M059J (cell line): ENCODE measurements around the gene NPBWR2. TPM values are rescaled to one million over a fixed set of nuclear protein-coding genes. Genes with fewer than 3 reads are reported as not detected.
"Not testable (repeated sequence)": the region's sequence is repeated elsewhere in the genome, so short reads cannot be mapped to it uniquely, and the experiment has no call there.

Source experiments
- DNase-seq: peaks from one replicate; pipeline ENCODE4 v3.0.0-alpha.2; 2012; ENCODE audit warnings: low read depth
- total RNA-seq: library from RNA; depleted of rRNA; stranded (reverse); fragments of >200 nt; shearing (Covaris generic); gene quantifications from 2 replicates; pipeline ENCODE4 v1.2.3, GENCODE V29; 2014

Gene NPBWR2
- total RNA-seq, 1 experiment from 2014 or later = not detected

DNA sequence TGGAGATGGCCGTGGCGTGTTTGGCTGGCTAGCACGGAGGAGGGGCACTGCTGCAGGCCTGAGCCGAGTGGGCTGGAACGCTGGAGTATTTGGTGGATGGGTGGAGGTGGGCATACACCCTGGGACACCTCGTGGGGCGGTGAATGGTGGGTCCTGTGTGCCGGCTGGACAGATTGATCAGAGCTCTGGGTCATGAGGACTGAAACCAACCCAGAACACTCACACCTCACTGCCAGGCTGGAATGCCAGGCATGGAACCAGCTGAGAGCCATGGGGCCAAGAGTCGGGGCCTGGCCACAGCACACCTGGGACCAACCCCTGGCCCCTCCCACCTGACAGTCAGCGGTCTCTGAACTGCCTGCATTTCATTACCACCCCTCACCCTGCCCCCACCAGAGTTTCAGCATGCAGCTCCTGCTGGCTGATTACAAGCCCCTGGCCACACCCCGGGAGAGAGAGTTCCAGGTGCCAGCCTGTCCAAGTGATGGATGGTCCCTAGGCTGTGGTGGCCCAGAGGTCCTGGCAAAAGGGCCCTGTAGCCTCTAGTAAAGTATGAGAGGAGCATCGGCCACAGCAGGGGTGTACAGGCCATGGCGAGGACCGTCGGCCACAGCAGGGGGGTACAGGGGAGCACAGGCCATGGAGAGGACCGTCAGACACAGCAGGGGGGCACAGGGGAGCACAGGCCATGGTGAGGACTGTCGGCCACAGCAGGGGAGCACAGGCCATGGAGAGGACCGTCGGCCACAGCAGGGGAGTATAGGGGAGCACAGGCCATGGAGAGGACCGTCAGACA is 3.3 kb downstream of the NPBWR2 start:
- DNase-seq = no peak

GRCh38 chr20:64102647-64103354 is 4.6 kb downstream of the NPBWR2 start:
- DNase-seq = no peak

DNA sequence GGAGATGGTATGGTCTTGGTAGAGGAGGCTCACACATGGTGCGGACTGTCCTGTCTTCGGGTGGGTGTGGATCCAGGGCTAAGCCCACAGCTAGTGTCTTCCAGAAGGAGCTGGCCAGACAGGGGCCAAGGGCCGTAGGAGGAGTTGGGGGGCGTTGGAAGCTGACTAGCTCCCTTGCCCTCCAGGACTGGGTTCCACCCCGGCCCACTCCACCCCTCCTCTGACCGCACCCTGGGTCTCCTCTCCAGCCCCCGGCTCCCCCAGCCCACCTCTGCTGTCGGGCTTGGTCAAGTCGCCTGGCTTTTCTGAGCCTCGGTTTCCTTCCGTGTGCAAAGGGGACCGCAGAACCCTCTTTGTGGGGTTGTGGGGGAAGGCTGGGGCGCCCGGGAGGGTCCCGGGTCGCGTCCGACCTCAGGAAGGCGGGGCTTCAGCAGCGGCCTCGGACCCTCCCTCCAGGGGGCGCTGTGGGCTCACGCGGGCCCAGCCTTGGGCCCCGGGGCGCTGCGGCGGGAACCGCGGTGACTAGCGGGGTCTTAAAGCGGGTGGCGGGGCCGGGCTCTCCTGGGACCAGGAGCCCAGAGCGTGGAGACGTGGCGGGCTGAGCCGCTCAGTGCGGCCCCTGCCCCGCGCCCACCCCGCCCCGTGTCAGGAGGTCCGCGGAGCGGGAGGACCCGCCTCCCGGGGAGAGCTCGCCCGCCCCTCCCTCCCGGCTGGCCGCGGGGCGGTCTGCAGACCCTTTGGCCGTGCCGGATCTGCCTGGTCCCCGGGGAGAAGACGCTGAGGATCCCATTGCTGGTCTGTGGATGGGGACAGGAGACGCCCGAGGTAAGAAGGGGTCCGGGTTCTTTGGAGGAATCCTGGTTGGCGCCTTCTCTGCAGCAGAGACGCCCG is 5.4 kb downstream of the NPBWR2 start:
- no peak for DNase-seq

- DNase-seq = no peak
These were observed 6.2 kb downstream of the NPBWR2 start for GRCh38 chr20:64100946-64101688.

DNA sequence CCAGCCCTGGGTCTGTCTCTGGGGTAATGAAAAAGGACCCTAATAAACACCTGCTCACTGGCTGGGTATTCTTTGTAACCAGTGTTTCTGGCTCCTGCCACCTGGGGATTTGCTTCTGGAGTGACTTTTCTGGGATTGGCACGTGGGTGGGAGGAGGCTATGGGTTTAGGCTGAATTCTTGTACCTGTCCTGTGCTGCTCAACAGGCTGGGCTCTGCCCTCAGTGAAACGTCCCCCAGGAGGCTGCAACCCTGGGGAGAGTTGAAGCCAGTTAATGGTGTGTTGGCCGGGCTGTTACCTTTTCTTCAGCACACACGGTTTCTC is 6.8 kb downstream of the NPBWR2 start:
- no peak for DNase-seq

GRCh38 chr20:64099880-64100565 is 7.3 kb downstream of the NPBWR2 start:
- no peak for DNase-seq

DNA sequence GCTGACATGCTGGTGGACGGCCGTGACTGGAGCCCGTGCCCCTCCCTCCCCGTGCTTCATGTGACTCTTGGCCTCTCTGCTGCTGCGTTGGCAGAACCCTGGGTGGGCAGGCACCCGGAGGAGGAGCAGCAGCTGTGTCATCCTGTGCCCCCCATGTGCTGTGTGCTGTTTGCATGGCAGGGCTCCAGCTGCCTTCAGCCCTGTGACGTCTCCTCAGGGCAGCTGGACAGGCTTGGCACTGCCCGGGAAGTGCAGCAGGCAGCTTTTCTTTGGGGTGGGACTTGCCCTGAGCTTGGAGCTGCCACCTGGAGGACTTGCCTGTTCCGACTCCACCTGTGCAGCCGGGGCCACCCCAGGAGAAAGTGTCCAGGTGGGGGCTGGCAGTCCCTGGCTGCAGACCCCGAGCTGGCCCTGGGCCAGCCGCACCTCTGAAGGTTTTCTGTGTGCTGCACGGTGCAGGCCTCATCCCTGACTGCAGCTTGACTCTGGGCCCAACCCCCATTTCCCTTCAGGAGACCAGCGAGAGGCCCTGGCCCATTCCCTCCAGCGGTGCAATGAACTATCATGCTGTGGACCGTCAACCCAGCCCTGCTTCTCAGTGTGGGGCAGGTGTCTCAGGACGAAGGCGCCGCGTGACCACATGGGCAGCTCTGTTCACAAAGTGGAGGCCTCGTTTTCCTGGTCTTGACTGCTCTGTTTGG is 8.1 kb downstream of the NPBWR2 start:
- no peak for DNase-seq

DNA sequence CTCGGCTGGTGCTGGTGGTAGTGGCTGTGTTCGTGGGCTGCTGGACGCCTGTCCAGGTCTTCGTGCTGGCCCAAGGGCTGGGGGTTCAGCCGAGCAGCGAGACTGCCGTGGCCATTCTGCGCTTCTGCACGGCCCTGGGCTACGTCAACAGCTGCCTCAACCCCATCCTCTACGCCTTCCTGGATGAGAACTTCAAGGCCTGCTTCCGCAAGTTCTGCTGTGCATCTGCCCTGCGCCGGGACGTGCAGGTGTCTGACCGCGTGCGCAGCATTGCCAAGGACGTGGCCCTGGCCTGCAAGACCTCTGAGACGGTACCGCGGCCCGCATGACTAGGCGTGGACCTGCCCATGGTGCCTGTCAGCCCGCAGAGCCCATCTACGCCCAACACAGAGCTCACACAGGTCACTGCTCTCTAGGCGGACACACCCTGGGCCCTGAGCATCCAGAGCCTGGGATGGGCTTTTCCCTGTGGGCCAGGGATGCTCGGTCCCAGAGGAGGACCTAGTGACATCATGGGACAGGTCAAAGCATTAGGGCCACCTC is 8.8 kb downstream of the NPBWR2 start:
- DNase-seq = no peak

GRCh38 chr20:64096535-64096934 is 10.8 kb downstream of the NPBWR2 start:
- DNase-seq = no peak

GRCh38 chr20:64095927-64096326 is 11.4 kb downstream of the NPBWR2 start:
- DNase-seq = no peak

DNA sequence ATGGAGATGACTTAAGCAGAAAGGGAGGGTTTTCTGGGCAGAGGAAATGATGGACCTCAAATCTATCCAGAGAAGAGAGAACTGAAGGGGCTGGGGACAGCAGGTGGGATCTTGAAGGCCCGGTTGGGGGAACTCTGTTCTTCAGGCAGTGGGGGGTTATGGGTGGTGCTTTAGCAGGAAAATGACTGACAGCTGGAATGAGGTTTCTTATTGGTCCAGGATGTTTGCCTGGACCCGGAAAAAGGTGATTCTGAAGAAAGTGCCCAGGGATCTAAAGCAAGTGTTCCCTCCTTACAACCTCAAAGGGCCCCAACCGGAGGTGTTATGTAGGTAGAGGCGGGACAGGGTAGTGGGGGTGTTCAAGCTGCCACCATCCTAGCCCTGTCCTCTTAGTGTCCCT is 11.9 kb downstream of the NPBWR2 start:
- no peak for DNase-seq

DNA sequence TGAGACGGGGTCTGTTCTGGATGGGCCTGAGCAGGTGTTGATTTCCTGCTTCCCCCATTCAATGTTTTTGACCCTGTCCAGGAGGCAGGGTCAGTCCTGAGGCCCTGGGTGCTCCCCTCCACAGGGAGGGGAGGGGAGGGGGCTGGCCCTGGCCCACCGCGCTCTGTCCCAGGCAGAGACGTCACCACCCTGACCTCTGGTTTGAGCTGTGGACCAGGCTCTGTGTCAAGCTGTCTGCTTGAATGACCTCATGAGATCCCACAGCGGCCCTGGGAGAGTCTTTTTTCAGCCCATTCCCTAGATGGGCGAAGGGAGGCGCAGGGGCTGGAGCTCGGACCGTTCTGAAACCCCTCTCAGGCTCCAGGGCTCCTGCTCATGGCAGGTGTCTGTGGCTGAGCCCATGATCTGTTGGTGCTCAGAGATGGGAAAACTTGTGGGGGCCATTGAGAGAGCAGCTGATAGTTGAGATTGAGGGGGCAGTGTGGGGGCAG is 14.3 kb downstream of the NPBWR2 start:
- no peak for DNase-seq

GRCh38 chr20:64092258-64093012 is 14.9 kb downstream of the NPBWR2 start:
- no peak for DNase-seq

DNA sequence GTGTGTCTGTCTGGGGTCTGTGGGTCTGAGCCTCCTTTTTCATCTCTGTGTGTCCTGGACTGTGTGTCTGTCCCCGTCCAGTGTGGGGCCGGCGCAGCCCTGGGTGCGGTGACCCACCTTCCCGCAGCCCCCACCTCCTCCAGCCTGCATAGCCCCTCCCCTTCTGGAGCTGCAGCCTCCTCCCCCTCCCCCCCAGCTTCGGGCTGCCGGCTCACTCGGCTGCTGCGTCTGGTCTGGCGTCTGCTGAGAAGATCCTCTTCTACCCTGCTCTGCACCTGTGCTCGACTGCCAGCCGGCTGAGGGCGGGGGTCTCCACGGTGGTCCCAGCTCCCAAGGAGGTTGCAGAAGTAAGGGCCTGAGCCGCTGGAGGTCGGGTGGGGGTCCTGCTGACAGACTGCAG is 15.6 kb downstream of the NPBWR2 start:
- no peak for DNase-seq

GRCh38 chr20:64091340-64091739 is 16.0 kb downstream of the NPBWR2 start:
- no peak for DNase-seq

GRCh38 chr20:64090165-64090564 is 17.2 kb downstream of the NPBWR2 start:
- DNase-seq = no peak

DNA sequence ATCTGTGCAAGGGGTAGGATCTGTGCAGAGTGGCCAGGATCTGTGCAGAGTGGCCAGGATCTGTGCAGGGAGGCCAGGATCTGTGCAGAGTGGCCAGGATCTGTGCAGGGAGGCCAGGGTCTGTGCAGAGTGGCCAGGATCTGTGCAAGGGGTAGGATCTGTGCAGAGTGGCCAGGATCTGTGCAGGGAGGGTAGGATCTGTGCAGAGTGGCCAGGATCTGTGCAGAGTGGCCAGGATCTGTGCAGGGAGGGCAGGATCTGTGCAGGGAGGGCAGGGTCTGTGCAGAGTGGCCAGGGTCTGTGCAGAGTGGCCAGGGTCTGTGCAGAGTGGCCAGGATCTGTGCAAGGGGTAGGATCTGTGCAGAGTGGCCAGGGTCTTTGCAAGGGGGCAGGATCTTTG is 18.8 kb downstream of the NPBWR2 start:
- DNase-seq = not testable (repeated sequence)

DNA sequence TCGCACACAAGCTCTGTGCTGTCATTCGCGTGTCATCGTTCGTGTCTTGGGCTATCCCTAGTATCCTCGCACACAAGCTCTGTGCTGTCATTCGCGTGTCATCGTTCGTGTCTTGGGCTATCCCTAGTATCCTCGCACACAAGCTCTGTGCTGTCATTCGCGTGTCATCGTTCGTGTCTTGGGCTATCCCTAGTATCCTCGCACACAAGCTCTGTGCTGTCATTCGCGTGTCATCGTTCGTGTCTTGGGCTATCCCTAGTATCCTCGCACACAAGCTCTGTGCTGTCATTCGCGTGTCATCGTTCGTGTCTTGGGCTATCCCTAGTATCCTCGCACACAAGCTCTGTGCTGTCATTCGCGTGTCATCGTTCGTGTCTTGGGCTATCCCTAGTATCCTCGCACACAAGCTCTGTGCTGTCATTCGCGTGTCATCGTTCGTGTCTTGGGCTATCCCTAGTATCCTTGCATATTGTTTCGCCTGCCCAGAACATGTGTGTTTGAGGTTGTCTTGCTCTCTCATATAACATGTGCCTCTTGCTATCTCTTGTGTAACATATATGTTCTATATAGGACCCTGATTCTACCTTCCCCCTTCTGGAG is 20.0 kb downstream of the NPBWR2 start:
- not testable (repeated sequence) for DNase-seq

DNA sequence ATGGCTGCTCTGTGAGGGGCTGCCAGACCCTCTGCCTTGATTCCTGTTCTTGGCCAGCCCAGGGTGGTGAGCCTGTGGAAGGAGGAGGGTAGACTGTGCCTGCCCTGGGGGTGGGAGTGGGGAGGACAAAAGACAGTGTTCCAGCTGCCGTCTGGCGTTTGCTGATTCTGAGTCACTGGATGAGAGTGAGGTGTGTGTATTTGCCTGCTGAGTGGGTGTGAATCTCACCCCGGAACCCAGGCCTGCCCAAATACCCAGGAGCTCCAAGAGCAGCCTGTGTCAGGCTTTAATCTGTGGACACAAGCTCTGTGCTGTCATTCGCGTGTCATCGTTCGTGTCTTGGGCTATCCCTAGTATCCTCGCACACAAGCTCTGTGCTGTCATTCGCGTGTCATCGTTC is 20.6 kb downstream of the NPBWR2 start:
- DNase-seq = no peak
